K562 (cell line): ENCODE measurements around the gene CKLF. TPM values are rescaled to one million over a fixed set of nuclear protein-coding genes. Genes with fewer than 3 reads are reported as not detected.

Experiments used
- ATF1 ChIP-seq, 2 experiments: fragments of 450-650 bp in 1 of 2; IDR thresholded peaks; 2 replicates each; pipeline ENCODE4 v1.6.1; 2016; ENCODE audit warnings: missing compliant biosample characterization in 1 of 2, missing genetic modification characterization in 1 of 2
- BCL6 ChIP-seq: fragments of 250-450 bp; sonication (Bioruptor Pico); IDR thresholded peaks from 2 replicates; pipeline ENCODE4 v1.4.0; 2020
- CAMTA2 ChIP-seq: fragments of 250-450 bp; sonication (Bioruptor Pico); conservative IDR thresholded peaks from 2 replicates; pipeline ENCODE4 v1.5.1; 2022
- CREB1 ChIP-seq, 2 experiments: sonication (generic) in 1 of 2; formaldehyde crosslinking in 1 of 2; IDR thresholded peaks; 2 replicates each; pipeline versions ENCODE4 v1.6.1 to v1.8.0; 2012 to 2022; ENCODE audit warnings: inconsistent platforms in 1 of 2, mild to moderate bottlenecking in 1 of 2, missing genetic modification reagents in 1 of 2, moderate library complexity in 1 of 2
- CREM ChIP-seq: IDR thresholded peaks from 2 replicates; pipeline ENCODE4 v1.6.1; 2014; ENCODE audit warnings: antibody characterized with exemption, low read depth
- E4F1 ChIP-seq: fragments of 250-450 bp; sonication (Bioruptor Pico); IDR thresholded peaks from 2 replicates; pipeline ENCODE4 v1.5.0; 2021; ENCODE audit warnings: mild to moderate bottlenecking, borderline replicate concordance
- FOSL1 ChIP-seq: fragments of 200-800 bp; sonication (Bioruptor generic); conservative IDR thresholded peaks from 2 replicates; pipeline ENCODE4 v1.6.1; 2016; ENCODE audit warnings: missing genetic modification characterization, missing compliant biosample characterization
- FOXA3 ChIP-seq, 2 experiments: fragments of 450-650 bp in 1 of 2; sonication (generic) in 1 of 2; formaldehyde crosslinking; IDR thresholded peaks in 1 of 2; conservative IDR thresholded peaks in 1 of 2; 2 replicates each; pipeline versions ENCODE4 v1.4.0 to v1.8.0; 2020 to 2022; ENCODE audit warnings: mild to moderate bottlenecking in 2 of 2, missing genetic modification reagents in 1 of 2
- GABPA ChIP-seq: fragments of 200-800 bp; sonication (Bioruptor generic); conservative IDR thresholded peaks from 2 replicates; pipeline ENCODE4 v1.6.1; 2016; ENCODE audit warnings: low read depth, missing genetic modification characterization, missing compliant biosample characterization
- GATA2 ChIP-seq: sonication (generic); formaldehyde crosslinking; IDR thresholded peaks from 2 replicates; pipeline ENCODE4 v1.4.0; 2020; ENCODE audit warnings: mild to moderate bottlenecking, missing genetic modification reagents
- GATAD2B ChIP-seq: fragments of 450-650 bp; IDR thresholded peaks from 2 replicates; pipeline ENCODE4 v1.6.1; 2017; ENCODE audit warnings: mild to moderate bottlenecking, borderline replicate concordance
- JUN ChIP-seq, 2 experiments: sonication (generic) in 1 of 2; formaldehyde crosslinking in 1 of 2; IDR thresholded peaks; 2 replicates each; pipeline versions ENCODE4 v1.6.1 to v1.8.0; 2012 to 2022; ENCODE audit warnings: borderline replicate concordance in 2 of 2, mild to moderate bottlenecking in 2 of 2, improper control_type of control experiment in 1 of 2, low read depth in 1 of 2, low read length in 1 of 2, missing genetic modification reagents in 1 of 2
- JUND ChIP-seq, 2 experiments: IDR thresholded peaks; 2 replicates in 1 of 2; 3 replicates in 1 of 2; pipeline ENCODE4 v1.6.1; 2011; ENCODE audit warnings: borderline replicate concordance in 2 of 2, low read depth in 2 of 2, low read length in 2 of 2, improper control_type of control experiment in 1 of 2, missing biosample characterization in 1 of 2, missing genetic modification characterization in 1 of 2, missing genetic modification reagents in 1 of 2
- L3MBTL2 ChIP-seq: fragments of 450-650 bp; IDR thresholded peaks from 2 replicates; pipeline ENCODE4 v1.6.1; 2016; ENCODE audit warnings: mild to moderate bottlenecking, moderate library complexity
- MLX ChIP-seq, 2 experiments: fragments of 450-650 bp in 1 of 2; sonication (generic) in 1 of 2; formaldehyde crosslinking; conservative IDR thresholded peaks; 2 replicates each; pipeline versions ENCODE4 v1.4.0 to v1.8.1; 2020 to 2022; ENCODE audit warnings: mild to moderate bottlenecking in 1 of 2, missing genetic modification reagents in 1 of 2
- RB1 ChIP-seq: fragments of 450-650 bp; IDR thresholded peaks from 2 replicates; pipeline ENCODE4 v1.6.1; 2017; ENCODE audit warnings: low read depth, mild to moderate bottlenecking
- SLC30A9 ChIP-seq: fragments of 250-450 bp; sonication (Bioruptor Pico); IDR thresholded peaks from 2 replicates; pipeline ENCODE4 v1.8.0; 2022; ENCODE audit warnings: mild to moderate bottlenecking, moderate library complexity
- SMARCE1 ChIP-seq: fragments of 450-650 bp; IDR thresholded peaks from 2 replicates; pipeline ENCODE4 v1.7.1; 2016; ENCODE audit warnings: mild to moderate bottlenecking
- SREBF1 ChIP-seq: fragments of 150-350 bp; IDR thresholded peaks from 2 replicates; pipeline ENCODE4 v1.6.1; 2014; ENCODE audit warnings: antibody characterized with exemption, low read depth, low read length, borderline replicate concordance
- TEAD2 ChIP-seq: fragments of 450-650 bp; IDR thresholded peaks from 2 replicates; pipeline ENCODE4 v1.6.1; 2016; ENCODE audit warnings: missing genetic modification characterization, control low read depth, missing compliant biosample characterization
- ZNF134 ChIP-seq: fragments of 250-450 bp; sonication (Bioruptor Pico); conservative IDR thresholded peaks from 2 replicates; pipeline ENCODE4 v1.4.0; 2020
- ZNF431 ChIP-seq: sonication (generic); formaldehyde crosslinking; IDR thresholded peaks from 2 replicates; pipeline ENCODE4 v1.8.0; 2022; ENCODE audit warnings: mild to moderate bottlenecking, missing genetic modification reagents
- polyA plus RNA-seq, 8 experiments: library from polyadenylated mRNA; depleted of rRNA in 4 of 8; stranded (reverse) in 5 of 8; unstranded in 3 of 8; fragments of >200 nt; fragmentation: Nextera tagmentation in 2 of 8; fragmentation: Illumina TruSeq in 1 of 8; extraction: Ambion mirVana in 2 of 8; extraction: Trizol in 1 of 8; gene quantifications; 2 replicates each; pipeline versions ENCODE4 v1.2.1 to v1.2.3, GENCODE V29; 2011 to 2014; ENCODE audit warnings: inconsistent platforms in 1 of 8, missing spikeins in 1 of 8
- total RNA-seq, 7 experiments: library from RNA; depleted of rRNA in 6 of 7; stranded (reverse); fragments of >200 nt in 6 of 7; fragmentation: Illumina TruSeq in 2 of 7; extraction: Trizol in 2 of 7; gene quantifications; 2 replicates each; pipeline versions ENCODE4 v1.2.1 to v1.2.3, GENCODE V29; 2011 to 2021; ENCODE audit warnings: low replicate concordance in 1 of 7
- TF ChIP-seq, protein P1 (sequence below): fragments of 450-650 bp; formaldehyde crosslinking; IDR thresholded peaks from 2 replicates; pipeline ENCODE4 v1.4.0; 2022; ENCODE audit warnings: missing genetic modification characterization

CKLF gene
- total and polyA plus RNA-seq, 9 of the 15 experiments (the other 6 are each of a cell fraction or from before 2014, with no cell fraction given), result 84.8 to 322 (median 118) TPM

DNA sequence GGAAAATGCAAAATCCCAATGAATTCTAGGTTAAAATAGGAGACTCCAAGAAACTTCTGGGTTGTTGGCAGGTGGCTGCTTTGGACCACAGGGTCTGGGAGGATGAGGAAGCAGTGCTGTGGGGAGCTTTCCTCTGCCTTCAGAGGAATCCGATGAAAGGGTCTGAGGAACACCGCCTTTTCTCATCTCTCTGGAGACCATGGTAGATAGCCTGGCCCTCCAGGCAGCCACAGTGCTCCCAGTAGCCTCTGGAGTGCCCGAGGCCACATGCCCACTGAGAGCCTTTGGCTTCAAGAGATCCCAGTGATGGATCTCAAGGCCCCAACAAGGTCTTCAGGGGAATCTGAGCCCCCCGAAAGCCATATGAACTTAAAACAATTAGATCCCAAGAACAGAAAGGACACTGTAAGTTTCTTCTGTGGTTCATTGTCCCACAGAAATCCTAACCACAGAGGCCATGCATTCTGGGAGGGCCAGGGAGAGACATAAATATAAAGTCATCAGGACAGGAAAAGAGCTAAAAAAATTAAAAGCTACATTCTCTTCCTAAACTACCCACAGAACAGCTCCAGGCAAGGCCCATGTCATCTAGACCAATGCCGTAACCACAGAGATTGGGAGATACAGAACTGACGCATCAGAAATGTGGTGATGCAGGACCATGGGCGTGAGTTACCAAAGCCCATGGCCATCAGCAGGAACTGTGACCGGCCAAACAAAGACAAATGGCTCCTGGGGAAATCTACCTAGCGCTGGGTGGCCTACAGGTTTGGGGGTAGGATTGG is 26.8 kb upstream of the CKLF start (continued):
- TF ChIP-seq FOXA3 (CRISPR knock-in tag; conservative IDR thresholded peaks at IDR 0.05 in 1 of 2, IDR thresholded peaks at IDR 0.05 in 1 of 2) (no peak), L3MBTL2 (no peak), ATF1 (CRISPR knock-in tag; IDR thresholded peaks at IDR 0.05) (no peak), ATF1 (tag; IDR thresholded peaks at IDR 0.05) (peak; percentile 38; the same call in 1 of the 2 replicates), SREBF1 (no peak), JUND (IDR thresholded peaks at IDR 0.05; ENCODE audit: borderline replicate concordance, low read depth, low read length) (peak; percentile 33; the same call in 1 of the 2 replicates), JUND (tag; IDR thresholded peaks at IDR 0.05; ENCODE audit: borderline replicate concordance, low read depth, low read length) (peak; percentile 25; the same call in 1 of the 3 replicates), GABPA (tag) (no peak), JUN (IDR thresholded peaks at IDR 0.05; ENCODE audit: borderline replicate concordance, low read depth, low read length) (no peak), JUN (CRISPR knock-in tag; IDR thresholded peaks at IDR 0.05; ENCODE audit: borderline replicate concordance) (no peak), FOSL1 (tag) (peak; percentile 78), MLX (CRISPR knock-in tag; conservative IDR thresholded peaks at IDR 0.05) (no peak), ZNF431 (CRISPR knock-in tag) (no peak), TEAD2 (tag) (no peak), CREM (peak; percentile 81), SMARCE1 (peak; percentile 19; the same call in 1 of the 2 replicates), SLC30A9 (CRISPR knock-in tag) (no peak), E4F1 (CRISPR knock-in tag) (no peak), RB1 (no peak), ZNF134 (CRISPR knock-in tag) (0 out of 2 replicates have a peak, but pooled peaks have one; percentile 13), GATA2 (peak; percentile 89), GATAD2B (no peak), BCL6 (CRISPR knock-in tag) (0 out of 2 replicates have a peak, but pooled peaks have one; percentile 10), CAMTA2 (no peak), CREB1 (IDR thresholded peaks at IDR 0.05) (peak; percentile 40; the same call in 1 of the 2 replicates), CREB1 (CRISPR knock-in tag; IDR thresholded peaks at IDR 0.05) (0 out of 2 replicates have a peak, but pooled peaks have one; percentile 20)
- TF ChIP-seq, protein P1, sequence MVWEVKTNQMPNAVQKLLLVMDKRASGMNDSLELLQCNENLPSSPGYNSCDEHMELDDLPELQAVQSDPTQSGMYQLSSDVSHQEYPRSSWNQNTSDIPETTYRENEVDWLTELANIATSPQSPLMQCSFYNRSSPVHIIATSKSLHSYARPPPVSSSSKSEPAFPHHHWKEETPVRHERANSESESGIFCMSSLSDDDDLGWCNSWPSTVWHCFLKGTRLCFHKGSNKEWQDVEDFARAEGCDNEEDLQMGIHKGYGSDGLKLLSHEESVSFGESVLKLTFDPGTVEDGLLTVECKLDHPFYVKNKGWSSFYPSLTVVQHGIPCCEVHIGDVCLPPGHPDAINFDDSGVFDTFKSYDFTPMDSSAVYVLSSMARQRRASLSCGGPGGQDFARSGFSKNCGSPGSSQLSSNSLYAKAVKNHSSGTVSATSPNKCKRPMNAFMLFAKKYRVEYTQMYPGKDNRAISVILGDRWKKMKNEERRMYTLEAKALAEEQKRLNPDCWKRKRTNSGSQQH, result no peak
